HepG2 (cell line): ENCODE measurements around the gene TGM1. TPM values are rescaled to one million over a fixed set of nuclear protein-coding genes. Genes with fewer than 3 reads are reported as not detected.

ENCODE experiments used
- CSRNP2 ChIP-seq: sonication (generic); formaldehyde crosslinking; conservative IDR thresholded peaks from 2 replicates; pipeline ENCODE4 v1.8.0; 2022; ENCODE audit warnings: low read depth, missing genetic modification reagents
- DNMT1 ChIP-seq: sonication (generic); formaldehyde crosslinking; IDR thresholded peaks from 2 replicates; pipeline ENCODE4 v1.5.1; 2020; ENCODE audit warnings: mild to moderate bottlenecking, missing genetic modification reagents
- ELK4 ChIP-seq: sonication (generic); formaldehyde crosslinking; IDR thresholded peaks from 2 replicates; pipeline ENCODE4 v1.9.0; 2021; ENCODE audit warnings: missing genetic modification reagents, borderline replicate concordance
- GMEB1 ChIP-seq: sonication (generic); formaldehyde crosslinking; IDR thresholded peaks from 2 replicates; pipeline ENCODE4 v1.5.1; 2020; ENCODE audit warnings: missing genetic modification reagents, mild to moderate bottlenecking, borderline replicate concordance
- HDAC6 ChIP-seq: fragments of 200-600 bp; sonication (generic); IDR thresholded peaks from 2 replicates; pipeline ENCODE4 v1.7.0; 2017; ENCODE audit warnings: mild to moderate bottlenecking, antibody characterized with exemption, low read length, low read depth
- JARID2 ChIP-seq: sonication (generic); formaldehyde crosslinking; IDR thresholded peaks from 2 replicates; pipeline ENCODE4 v1.8.1; 2023; ENCODE audit warnings: missing genetic modification reagents, inconsistent platforms; ENCODE audit not compliant: insufficient replicate concordance
- NFYB ChIP-seq: sonication (generic); formaldehyde crosslinking; IDR thresholded peaks from 2 replicates; pipeline ENCODE4 v1.4.0; 2020; ENCODE audit warnings: missing genetic modification reagents
- NR2F1 ChIP-seq, 2 experiments: fragments of 450-650 bp in 1 of 2; formaldehyde crosslinking in 1 of 2; IDR thresholded peaks; 2 replicates each; pipeline versions ENCODE4 v1.5.0 to v1.6.1; 2016 to 2020; ENCODE audit warnings: mild to moderate bottlenecking in 1 of 2, missing compliant biosample characterization in 1 of 2, missing genetic modification reagents in 1 of 2, moderate library complexity in 1 of 2
- PCBP2 ChIP-seq: fragments of 200-400 bp; formaldehyde crosslinking; optimal IDR thresholded peaks from 2 replicates; pipeline ENCODE3; 2018; ENCODE audit warnings: low read length, low read depth; ENCODE audit not compliant: poor library complexity, severe bottlenecking
- RXRB ChIP-seq: IDR thresholded peaks from 2 replicates; pipeline ENCODE4 v1.6.1; 2016; ENCODE audit warnings: borderline replicate concordance, missing genetic modification reagents, missing compliant biosample characterization
- SOX13 ChIP-seq, 3 experiments: fragments of 450-650 bp in 1 of 3; sonication (generic) in 1 of 3; formaldehyde crosslinking in 1 of 3; IDR thresholded peaks in 2 of 3; conservative IDR thresholded peaks in 1 of 3; 2 replicates each; pipeline versions ENCODE4 v1.5.0 to v1.6.1; 2016 to 2020; ENCODE audit warnings: antibody characterized with exemption in 1 of 3, mild to moderate bottlenecking in 1 of 3, missing compliant biosample characterization in 1 of 3, missing genetic modification reagents in 1 of 3, moderate library complexity in 1 of 3
- THAP7 ChIP-seq: sonication (generic); formaldehyde crosslinking; IDR thresholded peaks from 2 replicates; pipeline ENCODE4 v1.8.1; 2023; ENCODE audit warnings: mild to moderate bottlenecking, missing genetic modification reagents
- ZBTB21 ChIP-seq: sonication (generic); formaldehyde crosslinking; IDR thresholded peaks from 2 replicates; pipeline ENCODE4 v1.4.0; 2020; ENCODE audit warnings: missing genetic modification reagents
- ZFX ChIP-seq: sonication (generic); formaldehyde crosslinking; IDR thresholded peaks from 2 replicates; pipeline ENCODE4 v1.4.0; 2020; ENCODE audit warnings: mild to moderate bottlenecking, low read depth, missing genetic modification reagents, moderate library complexity
- ZNF549 ChIP-seq: sonication (generic); formaldehyde crosslinking; IDR thresholded peaks from 2 replicates; pipeline ENCODE4 v1.5.0; 2020; ENCODE audit warnings: missing genetic modification reagents
- ZNF609 ChIP-seq: sonication (generic); formaldehyde crosslinking; IDR thresholded peaks from 2 replicates; pipeline ENCODE4 v1.4.0; 2020; ENCODE audit warnings: mild to moderate bottlenecking, missing genetic modification reagents, borderline replicate concordance
- ZNF839 ChIP-seq: sonication (generic); formaldehyde crosslinking; IDR thresholded peaks from 2 replicates; pipeline ENCODE4 v1.4.0; 2020; ENCODE audit warnings: missing genetic modification reagents, mild to moderate bottlenecking, borderline replicate concordance
- polyA plus RNA-seq, 8 experiments: library from polyadenylated mRNA; depleted of rRNA in 3 of 8; stranded (reverse) in 7 of 8; unstranded in 1 of 8; fragments of >200 nt; fragmentation: Illumina TruSeq in 4 of 8; extraction: Trizol in 4 of 8; gene quantifications; 2 replicates each; pipeline versions ENCODE4 v1.2.1 to v1.2.3, GENCODE V29; 2011 to 2016; ENCODE audit warnings: low read depth in 4 of 8, missing spikeins in 1 of 8, mixed read lengths in 1 of 8; ENCODE audit not compliant: insufficient read depth in 1 of 8
- total RNA-seq, 5 experiments: library from RNA; depleted of rRNA; stranded (reverse); fragments of >200 nt; fragmentation: Illumina TruSeq; extraction: Trizol; gene quantifications; 2 replicates each; pipeline ENCODE4 v1.2.3, GENCODE V29; 2016; ENCODE audit warnings: low read depth in 1 of 5

TGM1 gene
- total and polyA plus RNA-seq, 2 of the 13 experiments (the other 11 are each of a cell fraction or from before 2014, with no cell fraction given) = 3.2 to 10.6 TPM

GRCh38 chr14:24271134-24271833 lies 8.3 kb upstream of the TGM1 start, which contains the start of gene RABGGTA (continued):
- TF ChIP-seq ZNF839 (peak; percentile 99; the same call in 1 of the 2 replicates), SOX13 (IDR thresholded peaks at IDR 0.05) (peak; percentile 89), SOX13 (CRISPR knock-in tag; conservative IDR thresholded peaks at IDR 0.05 in 1 of 2, IDR thresholded peaks at IDR 0.05 in 1 of 2) (peak; percentile 29 to 82; a peak in 2 of 4 replicates), THAP7 (peak; percentile 98), NR2F1 (CRISPR knock-in tag; IDR thresholded peaks at IDR 0.05) (peak in 1 of 2 experiments; percentile 8; a peak in 1 of 4 replicates), RXRB (CRISPR knock-in tag) (peak; percentile 93), NFYB (CRISPR knock-in tag) (peak; percentile 53), ELK4 (CRISPR knock-in tag) (peak; percentile 98), DNMT1 (peak; percentile 100), JARID2 (no peak), PCBP2 (no peak), GMEB1 (CRISPR knock-in tag) (peak; percentile 98), ZFX (CRISPR knock-in tag) (peak; percentile 87), HDAC6 (no peak), ZNF549 (peak; percentile 89; the same call in 1 of the 2 replicates), CSRNP2 (CRISPR knock-in tag) (peak; percentile 94; the same call in 1 of the 2 replicates), ZBTB21 (peak; percentile 22; the same call in 1 of the 2 replicates), ZNF609 (CRISPR knock-in tag) (peak; percentile 91)
